DMS79 (cell line): ENCODE data around the gene SNX15.

Experiments
- DNase-seq: peaks from one replicate; lab custom pipeline; 2025; lab: John Stamatoyannopoulos, UW

The SNX15 gene

DNA sequence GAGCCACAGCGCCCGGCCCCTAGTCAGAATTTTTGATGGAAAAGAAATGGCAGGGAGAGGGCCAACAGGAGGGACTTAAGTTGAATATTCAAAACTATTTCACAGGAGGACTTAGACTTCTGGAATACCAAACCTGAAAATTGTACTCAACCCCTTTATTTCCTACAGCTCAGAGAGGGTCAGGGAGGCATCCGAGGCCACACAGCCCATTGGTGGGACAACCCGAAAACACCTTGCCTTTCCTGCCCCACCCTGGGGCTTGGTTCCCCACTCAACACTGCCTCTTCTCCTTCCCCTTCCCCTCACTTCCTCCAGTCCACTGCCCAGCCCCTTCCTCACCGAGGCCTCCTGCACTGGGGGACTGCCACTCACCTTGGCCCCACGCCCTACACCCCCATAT lies 29.8 kb downstream of the SNX15 start:
- no peak for DNase-seq

DNA sequence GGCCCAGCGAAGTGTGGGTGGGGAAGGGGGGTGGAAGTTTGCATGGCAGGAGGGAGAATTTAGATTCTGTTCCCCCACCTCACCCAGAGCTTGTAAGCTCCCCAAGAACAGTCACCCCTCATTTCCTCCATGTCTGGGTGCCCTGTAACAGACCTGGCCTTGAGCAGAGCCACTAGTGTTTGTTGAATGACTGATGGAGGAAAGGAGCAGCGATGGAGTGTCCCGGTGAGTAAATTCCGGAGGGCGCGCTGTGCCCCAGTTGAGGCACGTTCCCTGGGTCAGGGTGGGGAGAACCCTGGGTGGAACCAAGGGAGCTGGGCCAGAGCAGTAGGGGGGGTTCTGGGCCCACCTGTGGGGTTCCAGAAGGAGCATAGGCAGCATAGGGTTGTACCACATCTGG lies 30.3 kb downstream of the SNX15 start:
- DNase-seq = no peak

DNA sequence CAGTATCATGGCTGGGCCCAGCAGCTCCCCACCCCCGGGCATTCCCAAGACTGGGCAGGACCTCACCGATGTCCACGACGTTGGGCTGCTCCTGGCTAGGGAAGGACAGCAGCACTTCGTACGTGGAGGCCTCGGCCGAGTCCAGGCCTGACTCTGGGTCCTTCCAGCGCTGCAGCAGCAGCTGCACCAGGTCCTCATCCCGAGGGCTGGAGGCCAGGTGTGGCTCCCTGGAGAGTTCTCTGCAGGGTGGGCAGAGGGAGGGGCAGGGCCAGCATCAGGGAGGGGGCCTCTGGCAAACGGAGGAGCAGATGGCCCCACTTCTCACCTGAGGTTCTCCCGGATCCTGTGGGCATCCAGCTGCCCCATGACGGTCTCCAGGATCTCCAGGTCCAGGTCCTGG lies 30.8 kb downstream of the SNX15 start:
- DNase-seq = no peak

DNA sequence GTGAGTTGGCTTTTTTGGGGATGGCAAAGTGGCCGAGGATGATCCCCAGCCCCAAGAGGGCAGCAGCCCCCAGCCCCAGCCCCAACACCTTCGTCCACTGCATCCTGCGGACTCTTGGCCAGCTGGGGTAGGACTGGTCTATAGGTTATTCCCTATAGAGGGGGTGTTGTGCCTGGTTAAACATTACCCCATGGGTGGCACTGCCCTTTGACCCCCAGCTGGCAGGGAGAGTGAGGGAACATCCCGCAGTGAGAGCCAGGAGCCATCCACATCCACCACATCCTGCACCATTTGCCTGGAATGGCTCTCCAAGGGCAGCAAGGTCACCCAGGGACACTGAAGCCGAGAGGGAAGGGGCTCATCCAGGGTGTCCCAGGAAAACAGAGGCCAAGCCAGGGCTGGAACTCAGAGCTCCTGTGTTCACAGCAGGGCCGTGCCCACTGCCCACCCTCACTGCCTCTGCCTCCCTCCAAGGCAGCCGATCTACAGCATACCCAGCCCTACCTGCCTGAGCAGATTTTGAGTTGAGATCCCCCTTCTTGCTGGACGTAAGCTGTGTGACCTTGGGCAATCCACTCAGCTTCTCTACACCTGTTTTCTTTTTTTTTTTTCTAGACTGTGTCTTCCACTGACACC lies 31.3 kb downstream of the SNX15 start, which contains the start of gene NAALADL1:
TSS of gene NAALADL1 (minus strand) at position 135 of the 636 bp plus-strand sequence. CDS start at position 103, 32 bp downstream.
- no peak for DNase-seq

DNA sequence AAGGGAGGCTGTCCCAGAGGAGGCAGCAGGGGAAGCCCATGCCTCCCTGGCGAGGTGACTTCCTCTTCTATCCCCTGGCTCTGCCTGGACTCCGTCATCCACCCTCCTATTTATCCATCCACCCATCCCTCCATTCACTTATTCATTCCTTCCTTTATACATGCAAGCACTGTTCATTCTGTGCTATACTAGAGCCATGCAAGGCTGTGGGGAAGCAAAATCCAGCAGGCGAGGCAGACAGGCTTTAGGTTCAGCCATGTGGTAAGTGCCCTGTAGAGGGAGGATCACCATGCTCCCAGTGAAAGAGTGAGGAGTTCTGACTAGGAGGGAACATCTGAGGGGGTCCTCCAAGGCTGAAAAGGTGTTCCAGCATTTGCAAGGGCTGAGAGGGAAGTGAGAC lies 32.3 kb downstream of the SNX15 start:
- DNase-seq = no peak

DNA sequence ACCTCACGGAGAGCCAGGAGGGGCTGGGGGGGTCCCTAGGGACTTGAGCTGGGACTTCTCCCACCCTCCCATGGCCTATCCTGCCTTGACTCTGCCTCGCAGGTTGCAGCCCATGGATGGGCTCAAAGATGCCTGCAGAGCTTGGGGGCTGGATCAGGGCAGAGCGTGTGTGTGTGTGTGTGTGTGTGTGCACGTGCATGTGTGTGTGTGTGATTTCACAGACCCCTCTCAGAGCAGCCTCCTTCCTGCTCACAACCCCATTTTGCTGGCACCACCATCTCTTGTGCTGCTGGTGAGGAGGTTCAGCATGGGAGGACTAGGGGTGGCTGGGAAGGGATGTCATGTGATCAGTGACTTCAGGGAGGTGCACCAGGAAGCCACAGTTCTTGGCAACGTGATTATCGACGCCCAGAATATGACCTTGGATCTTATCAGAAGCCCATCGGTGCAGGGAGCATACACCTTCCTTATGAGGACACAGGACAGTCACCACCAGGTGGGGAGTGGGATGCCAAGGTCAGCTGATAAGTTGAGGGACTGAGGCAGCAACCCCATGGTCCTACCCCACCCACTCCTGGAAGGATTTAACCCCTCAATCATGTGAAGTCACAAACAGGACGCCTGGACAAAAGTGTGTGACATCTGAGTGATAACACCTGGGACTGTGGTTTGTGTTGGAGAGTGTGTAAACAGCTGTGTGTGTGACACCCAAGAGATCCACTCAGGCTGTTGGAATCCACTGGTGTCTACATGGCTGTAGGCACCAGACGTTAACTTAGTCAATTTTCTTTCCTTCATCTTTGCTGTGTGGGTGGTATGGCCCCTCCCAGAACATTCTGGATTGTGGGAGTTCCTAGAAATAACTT lies 33.0 kb downstream of the SNX15 start:
- no peak for DNase-seq

DNA sequence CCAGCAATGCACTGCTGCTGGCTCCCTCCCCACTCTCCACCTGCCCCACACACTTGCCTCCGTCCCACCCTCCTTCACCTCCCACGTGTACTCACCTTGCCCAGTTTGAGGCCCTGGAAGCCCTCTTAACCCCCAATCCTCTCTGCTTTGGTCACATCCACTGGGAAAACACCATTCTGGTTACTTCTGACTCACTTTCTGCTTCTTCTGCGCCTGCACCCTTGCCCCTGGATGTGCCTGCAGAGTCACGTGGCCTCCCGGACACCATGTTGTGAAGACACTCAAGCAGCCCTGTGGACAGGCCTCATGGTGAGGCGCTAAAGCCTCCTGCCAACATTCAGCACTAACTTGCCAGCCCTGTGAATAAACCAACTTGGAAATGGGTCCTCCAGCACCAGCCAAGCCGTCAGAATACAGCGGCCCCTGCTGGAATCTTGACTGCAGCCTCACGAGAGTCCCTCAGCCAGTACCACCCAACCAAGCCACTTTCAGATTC lies 33.7 kb downstream of the SNX15 start:
- no peak for DNase-seq

DNA sequence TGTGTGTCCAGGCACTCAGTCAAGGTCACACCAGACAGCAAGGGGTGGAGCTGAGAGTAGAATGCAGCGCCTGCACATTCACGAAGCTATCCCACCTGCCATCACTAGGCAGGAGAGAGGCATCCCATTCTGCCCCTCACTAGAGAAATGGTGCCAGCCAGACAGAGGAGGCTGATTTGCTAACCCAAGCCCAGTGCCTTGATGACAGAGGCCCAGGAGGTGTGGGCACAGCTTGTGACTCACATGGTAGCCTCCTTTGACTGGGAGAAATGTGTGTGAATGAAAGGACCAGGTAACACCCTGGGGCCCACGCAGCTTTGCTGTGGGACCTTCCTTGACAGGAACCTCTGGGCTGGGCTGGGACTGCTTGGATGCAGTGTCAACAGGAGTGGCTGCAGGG lies 36.3 kb downstream of the SNX15 start:
- no peak for DNase-seq

DNA sequence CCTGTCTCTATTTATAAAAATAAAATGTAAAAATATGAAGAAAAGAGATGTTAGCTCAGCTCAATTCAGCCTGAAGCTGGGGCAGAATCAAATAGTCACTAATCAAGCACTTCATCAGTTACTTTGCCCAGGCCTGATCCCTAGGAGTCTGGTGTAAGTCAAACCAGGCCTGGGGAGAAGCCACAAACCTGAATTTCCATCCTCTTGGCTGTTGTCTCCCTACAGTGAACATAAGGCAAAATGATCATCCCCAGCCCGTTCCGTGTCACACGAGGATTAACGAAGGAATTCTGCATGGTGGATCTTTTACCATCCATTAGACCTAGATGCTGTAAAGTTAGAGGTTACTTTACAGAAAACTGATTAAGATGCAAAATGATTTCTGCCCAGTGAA lies 37.6 kb downstream of the SNX15 start:
- no peak for DNase-seq

DNA sequence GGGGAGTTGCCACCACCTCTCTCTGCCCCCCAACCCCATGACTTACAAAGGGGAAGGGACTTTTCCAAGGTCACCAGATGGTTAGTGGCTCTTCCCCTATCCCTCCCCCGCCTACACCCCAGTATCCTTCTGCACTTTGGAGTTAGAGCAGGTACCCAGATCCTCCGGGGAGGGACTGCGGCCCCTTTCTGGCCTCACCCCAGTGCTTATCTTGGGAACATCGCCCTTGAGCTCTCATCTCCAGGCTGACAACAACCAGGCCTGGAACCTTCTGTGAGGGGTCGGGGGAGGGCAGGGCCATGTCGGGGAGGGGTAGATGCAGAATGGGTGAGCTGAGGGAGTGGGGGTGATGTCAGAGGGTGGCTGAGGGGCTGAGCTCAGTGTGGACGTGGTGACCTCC lies 38.6 kb downstream of the SNX15 start:
- no peak for DNase-seq

DNA sequence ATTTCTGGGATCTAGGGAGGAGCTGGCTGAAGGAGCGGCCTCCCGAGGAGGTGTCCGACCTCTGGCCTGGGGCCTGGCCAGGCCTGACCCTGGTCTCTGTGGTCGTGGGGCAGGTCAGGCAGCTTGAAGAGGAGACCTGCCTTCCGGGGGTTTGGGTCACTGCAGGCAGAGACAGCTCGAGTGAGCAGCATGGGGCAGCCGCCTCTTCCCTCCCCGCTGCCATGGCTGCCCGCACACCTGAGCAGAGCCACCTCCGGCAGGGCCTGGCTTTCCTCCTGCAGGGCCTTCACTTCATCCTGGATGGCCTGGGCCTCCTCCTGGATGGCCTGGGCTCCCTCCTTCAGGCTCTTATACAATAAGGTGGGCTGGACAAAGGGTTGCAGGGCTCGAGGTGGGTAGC lies 39.1 kb downstream of the SNX15 start:
- DNase-seq = no peak

DNA sequence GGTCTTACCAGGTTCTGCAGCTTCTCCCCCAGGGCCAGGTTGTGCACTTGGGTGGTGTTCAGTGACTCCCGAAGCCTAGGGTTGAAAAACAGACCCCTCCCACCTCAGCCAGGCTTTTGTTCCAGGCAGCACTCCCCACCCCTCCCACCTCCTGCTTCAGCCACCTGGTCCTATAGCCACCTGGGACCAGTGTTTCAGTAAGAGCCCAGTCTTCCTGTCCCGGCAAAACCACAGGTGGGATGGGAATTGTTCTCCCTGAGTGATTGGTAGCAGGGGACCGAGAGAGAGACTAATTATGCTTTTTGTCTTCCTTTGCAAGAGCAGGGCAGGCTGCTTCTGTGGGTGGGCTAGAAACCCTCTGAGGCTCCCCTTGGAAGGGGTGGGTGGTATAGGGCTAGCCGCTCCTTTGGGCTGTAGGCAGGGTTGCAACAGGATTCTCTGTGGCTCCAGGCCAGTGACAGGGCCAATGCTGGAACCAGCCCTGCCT lies 39.6 kb downstream of the SNX15 start:
- DNase-seq = peak; percentile 91

DNA sequence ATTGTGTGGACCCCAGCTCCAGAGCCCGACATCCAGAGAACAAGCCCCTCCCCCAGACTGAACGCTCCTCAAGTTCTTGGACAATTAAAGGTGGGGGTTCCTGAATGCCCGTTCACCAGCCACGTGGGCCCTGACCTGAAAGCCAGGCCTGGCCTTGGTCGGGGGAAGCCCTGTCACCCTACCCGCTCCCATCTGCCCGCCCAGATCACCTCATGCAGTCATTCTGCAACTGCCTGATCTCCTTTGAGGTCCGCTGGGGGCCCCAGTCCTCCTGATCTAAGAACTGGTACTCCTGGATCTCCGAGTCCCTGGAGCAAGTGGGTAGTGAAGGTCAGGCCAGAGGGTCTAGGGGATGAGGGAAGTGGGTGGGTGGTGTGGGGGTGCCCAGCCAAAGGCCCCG lies 40.2 kb downstream of the SNX15 start:
- no peak for DNase-seq

DNA sequence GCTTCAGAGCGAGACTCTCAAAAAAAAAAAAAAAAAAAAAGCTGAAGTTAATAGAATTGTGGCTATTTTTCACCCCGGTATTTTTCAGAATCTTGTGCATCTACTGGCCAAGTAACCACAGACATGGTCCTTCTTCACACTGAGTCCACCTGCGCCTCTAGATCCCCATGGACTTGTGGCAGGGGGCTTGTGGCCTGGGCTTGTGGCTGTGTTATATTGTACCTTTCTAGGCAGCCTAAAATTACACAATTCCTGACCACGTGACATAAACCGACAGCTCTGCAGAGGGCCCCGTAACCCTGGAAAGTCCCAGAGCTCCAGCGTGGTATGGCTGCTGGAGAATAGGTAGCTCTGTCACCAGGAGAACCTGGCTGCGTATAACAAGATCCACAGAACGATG lies 42.0 kb downstream of the SNX15 start:
- DNase-seq = no peak

DNA sequence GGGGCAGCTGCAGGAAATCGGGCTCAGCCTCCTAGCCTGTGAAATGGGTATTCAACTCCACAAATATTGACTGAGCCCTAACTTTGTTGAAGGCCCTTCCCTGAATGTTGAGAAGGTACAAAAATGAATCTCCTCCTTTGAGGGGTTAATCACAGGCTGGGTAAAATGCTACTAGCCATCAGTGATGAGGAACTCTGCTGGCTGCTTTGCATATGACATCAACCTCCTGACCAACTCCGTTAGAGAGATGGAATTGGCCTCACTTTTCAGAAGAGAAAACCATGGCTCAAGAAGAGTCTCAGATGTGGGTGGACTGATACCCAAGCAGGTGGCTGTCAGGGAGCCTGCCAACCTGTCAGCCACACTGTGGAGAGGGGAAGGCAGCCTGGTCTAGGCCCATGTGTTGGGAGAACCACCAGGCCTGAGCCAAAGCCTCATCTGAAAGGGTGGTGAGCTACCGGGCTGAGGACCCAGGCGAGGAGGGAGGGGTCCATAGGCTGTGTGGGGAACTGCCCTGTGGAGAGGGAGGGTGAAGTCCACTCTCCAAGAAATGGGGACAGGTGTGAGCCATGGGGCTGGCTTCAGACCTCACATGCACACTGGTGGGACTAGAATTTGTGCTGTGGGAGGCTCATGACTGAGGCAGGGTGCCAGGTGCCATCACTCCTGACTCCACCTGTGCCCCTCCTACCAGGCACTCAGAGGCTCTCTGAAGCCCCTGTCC lies 44.8 kb downstream of the SNX15 start:
- DNase-seq = no peak

DNA sequence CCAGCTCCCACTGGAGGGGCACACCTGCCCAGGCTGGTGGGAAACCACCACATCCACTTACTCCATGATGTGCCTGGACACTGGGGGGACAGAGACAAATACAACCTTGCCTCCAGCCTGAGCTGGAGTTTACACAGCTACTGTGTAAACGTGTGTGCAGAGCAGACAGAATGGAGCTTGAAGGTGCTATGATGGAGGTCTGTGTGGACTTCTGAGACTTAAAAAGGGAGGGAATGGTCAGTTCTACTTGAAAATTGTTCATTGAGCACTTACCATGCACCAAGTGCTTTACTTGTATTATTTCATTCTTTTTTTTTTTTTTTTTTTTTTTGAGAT lies 45.4 kb downstream of the SNX15 start:
- no peak for DNase-seq

DNA sequence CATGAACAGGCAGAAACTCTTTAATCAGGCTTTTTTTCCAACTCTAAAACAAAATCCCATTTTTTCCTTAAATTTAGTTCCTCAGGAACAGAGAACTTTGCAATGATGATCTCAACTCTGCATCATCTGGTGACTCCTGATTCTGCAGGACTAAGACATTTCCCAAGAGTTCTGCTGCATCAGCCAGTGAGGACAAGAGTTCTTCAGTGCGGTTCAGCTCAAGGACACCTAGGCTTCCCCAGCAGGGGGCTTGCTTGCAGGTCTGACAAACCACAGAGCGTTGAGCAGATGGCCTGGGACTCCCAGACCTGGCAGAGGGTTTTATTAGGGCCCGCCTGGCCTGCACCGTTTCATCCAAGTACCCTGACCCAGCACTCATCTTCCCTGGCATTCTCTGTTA lies 50.2 kb downstream of the SNX15 start:
- DNase-seq = no peak

DNA sequence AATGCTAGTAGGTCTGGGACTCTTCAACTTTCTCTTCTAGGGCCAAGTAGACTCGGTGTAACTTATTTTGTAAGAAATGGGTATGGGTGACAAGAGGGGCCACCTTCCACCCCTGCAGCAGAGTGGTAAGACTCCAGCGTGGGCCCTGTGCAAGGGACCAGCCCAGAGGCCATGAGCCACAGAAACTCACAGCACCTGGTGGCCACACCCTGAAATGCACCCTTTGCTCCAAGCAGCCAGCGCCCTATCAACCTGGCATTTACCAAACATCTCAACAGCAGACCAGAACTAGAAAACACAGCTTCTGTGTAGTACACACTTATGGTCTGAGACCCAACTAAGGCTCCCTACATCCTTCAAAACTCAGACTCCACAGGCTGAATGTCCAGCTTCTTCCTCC lies 50.9 kb downstream of the SNX15 start:
- DNase-seq = no peak

DNA sequence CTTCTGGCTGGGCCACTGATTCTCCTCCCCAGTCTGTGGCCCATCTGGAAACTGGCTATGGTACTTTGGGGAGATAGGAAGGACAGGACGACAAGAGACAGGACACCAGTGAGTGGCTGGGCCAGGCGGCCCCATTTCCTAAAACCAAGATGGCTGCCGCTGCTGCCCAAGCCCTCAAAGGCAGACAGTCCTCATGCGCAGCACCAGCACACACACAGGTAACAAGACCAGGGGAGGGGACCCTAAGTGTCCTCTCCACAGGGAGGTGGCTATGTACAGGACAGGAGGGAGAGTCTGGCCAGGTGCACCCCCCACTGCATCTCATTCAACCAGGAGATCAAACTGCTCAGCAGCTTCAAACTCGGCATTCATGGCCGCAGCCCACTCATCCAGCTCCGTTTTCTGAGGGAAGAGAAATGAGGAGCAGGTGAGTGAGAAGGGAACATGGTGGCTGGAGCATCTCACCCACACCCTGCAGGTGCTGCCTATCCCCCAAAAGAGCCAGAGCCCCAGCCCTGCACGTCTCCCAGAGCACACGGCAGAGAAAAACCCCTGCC lies 51.6 kb downstream of the SNX15 start:
- DNase-seq = no peak

DNA sequence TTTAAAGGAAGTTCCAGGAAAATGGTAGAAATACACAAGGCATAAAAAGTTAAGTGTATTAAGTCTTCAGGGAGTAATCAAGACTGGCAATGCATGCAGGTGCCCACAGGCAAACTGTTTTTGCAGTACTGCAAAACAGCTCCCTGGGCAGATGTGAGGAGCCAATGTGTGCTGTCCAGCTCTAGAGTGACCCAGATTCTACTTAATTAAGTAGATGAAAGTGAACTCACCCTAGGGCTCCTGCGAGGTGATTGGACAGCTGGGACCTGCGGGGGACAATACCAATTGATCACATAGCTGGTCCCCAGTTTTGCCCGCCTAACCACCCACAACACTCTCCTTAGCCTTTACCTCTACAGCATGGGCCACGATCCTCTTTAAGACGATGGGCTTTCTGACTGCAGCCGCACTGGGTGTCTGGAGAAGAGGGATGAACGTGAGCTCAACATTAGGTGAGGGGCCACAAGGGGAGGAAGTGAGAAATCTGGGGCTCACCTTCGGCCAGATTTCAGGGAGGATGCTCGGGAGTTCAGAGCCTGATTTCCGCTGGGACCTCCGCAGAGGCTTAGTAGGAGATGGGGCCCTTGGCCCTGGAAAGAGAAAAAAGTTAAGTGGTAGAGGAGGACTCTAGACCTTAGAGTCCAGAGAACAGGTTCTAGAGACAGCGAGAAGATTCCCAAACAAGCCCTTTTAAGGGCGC lies 56.0 kb downstream of the SNX15 start:
- DNase-seq = no peak

DNA sequence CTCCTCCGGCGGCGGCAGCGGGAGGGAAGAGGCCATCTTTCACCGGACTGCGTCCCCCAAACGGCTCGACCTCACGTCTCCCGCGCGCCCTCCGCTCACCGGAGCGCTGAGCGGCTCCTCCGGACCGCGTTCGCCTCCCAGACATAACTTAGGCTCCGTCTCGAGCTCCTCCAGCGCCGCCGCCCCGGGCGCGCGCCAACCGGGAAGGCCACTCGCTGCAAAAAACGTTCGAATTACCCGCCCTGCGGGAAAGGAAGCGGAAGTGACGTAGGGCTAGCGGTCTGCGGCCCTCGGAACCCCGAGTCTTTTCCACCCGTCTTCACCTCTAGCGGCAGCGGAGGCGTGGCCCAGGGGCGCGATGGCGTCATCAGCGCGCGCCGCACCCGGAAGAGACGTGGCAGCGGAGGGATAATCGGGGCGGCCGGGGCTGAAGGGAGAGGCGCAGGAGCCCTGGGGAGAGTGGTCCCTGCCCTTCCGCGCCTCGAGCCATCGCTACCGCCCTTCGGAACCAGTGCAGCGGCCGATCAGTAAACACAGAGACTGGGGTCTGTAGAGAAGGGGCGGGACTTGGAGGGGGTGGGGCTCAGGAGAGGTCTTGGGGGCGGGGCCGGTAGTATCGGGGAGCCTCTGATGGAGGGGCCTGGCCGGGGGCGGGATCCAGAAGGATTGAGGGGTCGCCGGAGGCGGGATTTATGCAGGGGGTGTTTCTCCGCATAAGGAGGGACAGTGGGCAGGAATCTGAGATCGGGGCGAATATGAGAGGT lies 56.8 kb downstream of the SNX15 start, which contains the start of the genes CDCA5 and ZFPL1:
TSS of gene CDCA5 (minus strand) at position 207 of the 764 bp plus-strand sequence. CDS start at position 145, 62 bp downstream.
TSS of gene ZFPL1 (plus strand) at position 389 of the 764 bp plus-strand sequence. CDS start 477 bp downstream, outside the sequence.
- peak; percentile 79 for DNase-seq
